ENCODE measurements around the gene PARN. TPM values are rescaled to one million over a fixed set of nuclear protein-coding genes. Genes with fewer than 3 reads are reported as not detected.
A peak's percentile ranks its signal among the peaks of the same experiment; 100 is the strongest.

Gene PARN
- polyA plus RNA-seq, 1 experiment = 18.5 TPM

- Histone ChIP-seq H3K36me3 (ENCODE audit: control insufficient read depth, insufficient read depth, low read length) (peaks cover 3% of the 10 kb centered on the region; the same call in 1 of the 2 replicates), H3K4me3 (ENCODE audit: low read depth, low read length) (peak overlapping the region; percentile 87), H3K27me3 (ENCODE audit: control insufficient read depth, insufficient read depth, low read length) (no peaks in the 10 kb centered on the region)
- TF ChIP-seq CTCF (IDR thresholded peaks at IDR 0.05; ENCODE audit: insufficient read depth, low read depth, low read length) = no peak
- no peak for DNase-seq (ENCODE audit: low read depth)
- ChIA-PET CTCF (no interaction called here), POLR2A (no interaction called here)
Measured at GRCh38 chr16:14628806-14629611, 1.1 kb downstream of the PARN start.

GRCh38 chr16:14627078-14627477 is 3.0 kb downstream of the PARN start:
- Histone ChIP-seq H3K36me3 (ENCODE audit: control insufficient read depth, insufficient read depth, low read length) (peaks cover 8% of the 10 kb centered on the region), H3K4me3 (ENCODE audit: low read depth, low read length) (no peak overlapping the region), H3K27me3 (ENCODE audit: control insufficient read depth, insufficient read depth, low read length) (no peaks in the 10 kb centered on the region)
- ChIA-PET POLR2A (interaction anchor here (0.6 kb wide), 1 partner anchor 25 kb away, joined by 3 read pairs; no protein-coding TSS in a partner anchor), CTCF (no interaction called here)
- DNase-seq (ENCODE audit: low read depth) = no peak
- no peak for TF ChIP-seq CTCF (IDR thresholded peaks at IDR 0.05; ENCODE audit: insufficient read depth, low read depth, low read length)

GRCh38 chr16:14618566-14618965 is 11.5 kb downstream of the PARN start:
- Histone ChIP-seq H3K36me3 (ENCODE audit: control insufficient read depth, insufficient read depth, low read length) (peaks cover 11% of the 10 kb centered on the region), H3K4me3 (ENCODE audit: low read depth, low read length) (no peak overlapping the region), H3K27me3 (ENCODE audit: control insufficient read depth, insufficient read depth, low read length) (no peaks in the 10 kb centered on the region)
- no peak for TF ChIP-seq CTCF (IDR thresholded peaks at IDR 0.05; ENCODE audit: insufficient read depth, low read depth, low read length)
- POLR2A ChIA-PET = no interaction called here
- DNase-seq (ENCODE audit: low read depth) = no peak
- CTCF ChIA-PET = interaction anchor here (1.3 kb wide), 1 partner anchor 18 kb away, joined by 3 read pairs; no protein-coding TSS in a partner anchor

- CTCF ChIA-PET = interaction anchor here (1.1 kb wide), 1 partner anchor 20 kb away, joined by 3 read pairs; no protein-coding TSS in a partner anchor
- H3K4me3 ChIP-seq (ENCODE audit: low read depth, low read length) = no peak overlapping the region
- H3K36me3 ChIP-seq (ENCODE audit: control insufficient read depth, insufficient read depth, low read length) = peaks cover 10% of the 10 kb centered on the region
- POLR2A ChIA-PET = no interaction called here
- no peaks in the 10 kb centered on the region for H3K27me3 ChIP-seq (ENCODE audit: control insufficient read depth, insufficient read depth, low read length)
- no peak for TF ChIP-seq CTCF (IDR thresholded peaks at IDR 0.05; ENCODE audit: insufficient read depth, low read depth, low read length)
- no peak for DNase-seq (ENCODE audit: low read depth)
Measured at GRCh38 chr16:14616280-14616679, 13.8 kb downstream of the PARN start.

GRCh38 chr16:14613991-14614390 is 16.1 kb downstream of the PARN start:
- no peak for TF ChIP-seq CTCF (IDR thresholded peaks at IDR 0.05; ENCODE audit: insufficient read depth, low read depth, low read length)

More at GRCh38 chr16:14613991-14614390, 16.1 kb downstream of the PARN start:
- peaks cover 16% of the 10 kb centered on the region for H3K36me3 ChIP-seq (ENCODE audit: control insufficient read depth, insufficient read depth, low read length)
- DNase-seq (ENCODE audit: low read depth) = no peak
- POLR2A ChIA-PET = no interaction called here
- CTCF ChIA-PET = no interaction called here
- H3K27me3 ChIP-seq (ENCODE audit: control insufficient read depth, insufficient read depth, low read length) = no peaks in the 10 kb centered on the region
- no peak overlapping the region for H3K4me3 ChIP-seq (ENCODE audit: low read depth, low read length)
